ENCODE measurements around the gene SLC18B1.
A peak's percentile ranks its signal among the peaks of the same experiment; 100 is the strongest.

The SLC18B1 gene

GRCh38 chr6:132797951-132798868 is at the start of gene SLC18B1:
Gene SLC18B1 (minus strand): TSS chr6:132798637. CDS start chr6:132798456, 181 bp downstream.
- DNase-seq: peak in 3 of 4 experiments; percentile 9 to 55 (median 23)

- DNase-seq: no peak
These were observed 45.0 kb upstream of the SLC18B1 start for GRCh38 chr6:132843316-132844035.

- no peak for DNase-seq
These were observed 43.5 kb upstream of the SLC18B1 start for GRCh38 chr6:132841966-132842365.

GRCh38 chr6:132832891-132833290 is 34.5 kb upstream of the SLC18B1 start:
- DNase-seq: no peak

- no peak for DNase-seq
These were observed 31.9 kb upstream of the SLC18B1 start for GRCh38 chr6:132830334-132830751.

GRCh38 chr6:132820629-132821381 is 22.4 kb upstream of the SLC18B1 start:
- DNase-seq: no peak

GRCh38 chr6:132819405-132820161 is 21.1 kb upstream of the SLC18B1 start:
- no peak for DNase-seq

GRCh38 chr6:132818404-132819359 is 20.2 kb upstream of the SLC18B1 start:
- no peak for DNase-seq

GRCh38 chr6:132817554-132818403 is 19.3 kb upstream of the SLC18B1 start:
- DNase-seq: no peak

GRCh38 chr6:132816660-132817059 is 18.2 kb upstream of the SLC18B1 start:
- DNase-seq: no peak

- DNase-seq: no peak
These were observed 16.5 kb upstream of the SLC18B1 start for GRCh38 chr6:132814716-132815570.

- peak in 2 of 4 experiments; percentile 17 to 25 for DNase-seq
These were observed 14.9 kb upstream of the SLC18B1 start for GRCh38 chr6:132813173-132813856.

- DNase-seq: no peak
These were observed 14.3 kb upstream of the SLC18B1 start for GRCh38 chr6:132812756-132813172.

GRCh38 chr6:132812255-132812732 is 13.9 kb upstream of the SLC18B1 start:
- DNase-seq: no peak

GRCh38 chr6:132811276-132811675 is 12.8 kb upstream of the SLC18B1 start:
- no peak for DNase-seq

- no peak for DNase-seq
These were observed 7.1 kb upstream of the SLC18B1 start for GRCh38 chr6:132805548-132805947.

GRCh38 chr6:132804251-132804650 is 5.8 kb upstream of the SLC18B1 start:
- no peak for DNase-seq

GRCh38 chr6:132800656-132801055 is 2.2 kb upstream of the SLC18B1 start:
- DNase-seq: no peak
